Measurements from ENCODE around the gene PCGF5.
"Not testable (repeated sequence)": the region's sequence is repeated elsewhere in the genome, so short reads cannot be mapped to it uniquely, and the experiment has no call there.

Gene PCGF5

DNA sequence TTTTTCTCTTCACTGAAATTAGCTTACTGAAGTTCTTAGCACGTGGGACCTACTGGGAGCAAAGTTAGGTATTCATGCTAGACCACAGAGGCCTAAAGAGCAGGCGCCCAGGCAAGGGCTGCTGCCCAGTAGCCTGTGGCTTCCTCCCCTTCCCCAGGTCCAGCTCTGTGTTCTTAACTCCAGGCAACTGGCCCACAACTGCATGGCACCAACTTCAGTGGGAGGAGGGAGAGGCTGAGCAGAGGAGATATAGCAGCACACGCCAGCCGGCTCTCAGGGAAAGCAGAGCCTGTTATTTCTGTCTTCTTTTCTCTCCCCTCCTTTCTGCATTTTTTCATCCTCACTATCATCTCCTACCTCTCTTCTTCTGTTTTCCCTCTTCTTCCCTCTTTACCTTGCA, 67.4 kb downstream of the PCGF5 start:
- DNase-seq, result no peak

GRCh38 chr10:91289305-91289704, 68.8 kb downstream of the PCGF5 start:
- no peak for DNase-seq

- no peak for DNase-seq
Observed at GRCh38 chr10:91290607-91291006, 70.1 kb downstream of the PCGF5 start.

GRCh38 chr10:91294134-91294906, 73.9 kb downstream of the PCGF5 start:
- DNase-seq, result no peak

- DNase-seq, result no peak
Observed at GRCh38 chr10:91295346-91295745, 74.9 kb downstream of the PCGF5 start.

- DNase-seq, result no peak
Observed at GRCh38 chr10:91296471-91296870, 76.0 kb downstream of the PCGF5 start.

GRCh38 chr10:91298224-91298871, 77.9 kb downstream of the PCGF5 start:
- DNase-seq, result peak; percentile 90

GRCh38 chr10:91299999-91300575, 79.6 kb downstream of the PCGF5 start:
- no peak for DNase-seq

- DNase-seq, result not testable (repeated sequence)
Observed at GRCh38 chr10:91302946-91303345, 82.5 kb downstream of the PCGF5 start.

DNA sequence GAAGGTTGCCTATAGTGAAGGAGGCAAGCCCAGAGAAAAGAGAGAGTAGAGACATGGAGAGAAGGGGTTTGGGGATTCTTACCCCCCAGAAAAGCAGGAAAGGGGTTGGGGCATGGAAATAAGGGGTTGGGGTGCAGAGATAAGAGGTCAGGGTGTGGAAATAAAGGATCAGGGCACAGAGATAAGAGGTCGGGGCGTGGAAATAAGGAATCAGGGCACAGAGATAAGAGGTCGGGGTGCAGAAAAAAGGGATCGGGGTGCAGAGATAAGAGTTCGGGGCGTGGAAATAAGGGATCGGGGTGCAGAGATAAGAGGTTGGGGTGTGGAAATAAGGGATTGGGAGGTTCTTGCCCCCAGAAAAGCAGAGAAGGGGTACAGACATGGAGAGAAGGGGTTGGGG, 85.5 kb downstream of the PCGF5 start:
- not testable (repeated sequence) for DNase-seq

DNA sequence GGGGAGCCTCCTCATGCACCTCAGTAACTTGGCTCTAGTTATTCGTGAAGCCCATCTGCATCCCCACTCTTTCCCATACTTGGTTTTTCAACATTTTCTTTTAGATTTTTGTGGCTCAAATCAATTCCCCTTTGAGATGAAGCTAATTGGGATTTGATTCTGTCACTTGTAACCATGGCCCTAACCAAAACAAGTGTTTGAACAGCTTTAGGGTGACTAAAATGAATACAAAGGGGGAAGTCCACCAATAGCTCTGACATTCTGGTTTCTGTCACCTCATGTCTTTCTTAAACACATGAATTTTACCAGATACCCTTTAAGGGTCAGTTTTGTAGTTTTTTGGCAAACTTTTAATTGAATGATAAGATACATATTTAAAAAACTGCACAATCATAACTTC, 87.0 kb downstream of the PCGF5 start:
- no peak for DNase-seq

DNA sequence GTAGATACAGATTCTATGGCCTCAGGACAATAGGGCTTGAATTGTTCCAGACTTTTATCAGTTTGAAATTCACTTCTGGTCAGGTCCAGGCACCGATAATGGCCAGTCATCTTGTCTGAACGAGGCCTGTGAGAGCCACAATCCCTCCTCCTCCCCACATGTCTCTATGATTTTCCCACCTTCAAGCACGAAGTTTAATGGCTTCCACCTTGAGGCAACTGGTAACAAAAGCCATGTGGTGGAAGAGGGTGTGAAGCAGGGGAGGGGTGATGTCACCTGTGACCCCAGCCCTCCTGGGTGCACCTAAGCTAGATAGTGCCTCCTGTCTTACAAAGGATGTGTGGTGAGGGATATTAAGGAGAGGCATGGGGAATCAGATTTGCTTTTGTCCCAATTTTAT, 89.2 kb downstream of the PCGF5 start:
- DNase-seq, result no peak

- no peak for DNase-seq
Observed at GRCh38 chr10:91311601-91312381, 91.3 kb downstream of the PCGF5 start.

DNA sequence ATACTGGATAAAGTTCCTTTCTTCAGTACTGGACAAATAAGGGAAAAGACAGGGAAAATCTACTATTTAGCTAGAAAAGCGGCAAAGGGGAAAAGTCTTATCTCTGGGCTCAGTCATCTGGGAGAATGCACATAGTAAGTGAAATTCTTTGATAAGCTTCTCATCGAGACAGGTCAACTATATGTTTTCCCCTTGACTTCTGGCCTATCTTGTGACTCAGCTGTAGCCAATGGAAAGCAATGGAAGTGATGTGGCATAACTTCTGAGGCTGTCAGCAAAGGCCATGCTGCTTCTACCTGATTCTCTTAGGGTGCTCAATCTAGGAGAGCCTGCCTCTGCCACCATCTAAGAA, 91.9 kb downstream of the PCGF5 start:
- no peak for DNase-seq

DNA sequence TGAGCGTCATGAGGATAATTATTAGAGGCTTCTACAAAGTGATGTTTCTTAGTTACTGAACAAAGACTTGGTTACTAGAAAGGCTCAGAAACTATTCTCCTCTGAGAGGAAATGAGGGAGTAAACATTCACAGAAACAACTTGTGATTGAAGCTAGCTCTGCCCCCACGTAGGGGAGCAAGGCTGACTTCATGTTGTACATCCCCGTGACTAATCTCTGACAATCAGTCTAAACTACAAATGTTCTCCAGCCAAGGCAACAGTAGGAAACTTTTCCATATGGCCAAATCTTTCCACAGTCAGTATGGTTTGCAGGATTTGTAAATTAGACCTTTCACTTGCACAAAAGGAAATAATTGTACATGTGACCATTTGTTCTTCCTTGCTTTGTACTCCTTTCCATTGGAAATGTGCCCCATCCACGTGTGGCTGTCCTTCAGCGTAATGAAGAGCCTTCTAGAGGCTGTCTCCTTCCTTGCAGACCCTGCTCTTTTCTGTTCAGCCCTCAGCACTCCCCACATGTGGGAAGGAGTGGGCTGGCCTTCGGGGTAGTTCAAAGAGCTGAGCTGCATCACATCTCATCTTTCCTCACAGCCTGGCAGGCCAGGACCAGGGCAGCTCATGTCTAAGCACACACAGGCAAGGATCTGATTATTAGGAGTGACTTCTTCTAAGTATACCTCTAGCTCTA, 93.5 kb downstream of the PCGF5 start:
- no peak for DNase-seq

- DNase-seq, result no peak
Observed at GRCh38 chr10:91316486-91316885, 96.0 kb downstream of the PCGF5 start.

- no peak for DNase-seq
Observed at GRCh38 chr10:91317541-91317940, 97.1 kb downstream of the PCGF5 start.

DNA sequence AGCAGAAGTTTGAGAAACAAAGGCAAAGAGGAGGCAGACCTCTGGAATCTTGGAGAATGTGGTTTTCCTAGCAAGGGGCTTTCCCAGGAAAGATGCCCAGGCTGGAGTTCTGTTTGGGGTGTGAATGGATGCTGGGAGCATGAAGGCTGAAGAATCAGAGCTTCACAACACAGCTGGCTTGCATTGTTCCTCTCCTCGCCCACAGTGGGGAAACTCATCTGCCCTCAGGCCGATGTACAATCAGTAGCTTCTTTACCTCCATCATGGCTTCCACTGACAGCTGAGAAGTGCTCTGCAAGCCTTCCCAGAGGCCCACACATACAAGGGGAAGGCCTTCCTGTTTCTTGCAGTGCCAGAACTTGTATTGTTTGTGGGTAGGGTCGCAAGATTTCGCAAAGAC, 98.9 kb downstream of the PCGF5 start:
- DNase-seq, result no peak

- not testable (repeated sequence) for DNase-seq
Observed at GRCh38 chr10:91323293-91323905, 102.9 kb downstream of the PCGF5 start.

DNA sequence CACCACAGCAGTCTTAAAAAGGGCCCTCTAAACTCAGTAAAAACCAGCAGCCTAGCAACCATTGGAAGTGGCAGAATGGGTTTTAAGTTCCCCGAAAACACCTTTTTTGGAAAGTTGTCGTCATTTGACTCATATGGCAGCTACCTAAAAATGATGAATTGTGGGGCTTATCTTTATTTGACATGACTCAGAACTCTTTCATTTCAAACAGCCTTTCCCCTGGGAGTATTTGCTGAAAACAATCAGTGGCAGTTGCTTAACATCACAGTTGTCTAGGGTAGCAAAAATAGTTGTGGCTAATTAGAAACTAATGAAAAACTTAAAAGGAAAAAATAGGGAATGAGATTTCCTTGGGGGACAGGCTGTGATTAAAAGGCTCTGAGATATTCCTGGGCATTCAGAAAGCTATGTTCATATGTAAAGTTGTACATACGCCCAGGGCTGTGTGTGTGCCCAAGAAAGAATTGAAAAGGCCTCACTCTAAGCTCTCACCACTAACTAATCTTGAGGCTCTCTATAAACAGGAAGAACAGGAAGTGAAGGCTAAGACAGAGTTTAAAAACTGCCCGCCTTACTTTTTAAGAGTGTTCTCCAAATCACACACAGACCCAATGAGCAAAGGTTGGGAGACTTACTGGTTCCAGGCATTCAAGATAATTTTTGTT, 108.0 kb downstream of the PCGF5 start:
- DNase-seq, result no peak
